ENCODE results near the gene GRHL1. TPM values are rescaled to one million over a fixed set of nuclear protein-coding genes. Genes with fewer than 3 reads are reported as not detected.
"Not testable (repeated sequence)": the region's sequence is repeated elsewhere in the genome, so short reads cannot be mapped to it uniquely, and the experiment has no call there.

The GRHL1 gene
- total and polyA plus RNA-seq, 8 donors = 0.95 to 5.3 (median 2.1) TPM

GRCh38 chr2:10012963-10013461 is 61.5 kb downstream of the GRHL1 start:
- FAIRE-seq (no peak), DNase-seq (peak in 4 of 6 donors; percentile 4 to 53 (median 40)), ATAC-seq (no peak)
- Histone ChIP-seq H3K27ac (no peak overlapping the region), H3K4me1 (peaks cover 14 to 19% (median 18%) of the 10 kb centered on the region in 3 donors), H3K9me3 (no peaks in the 10 kb centered on the region), H3K4me3 (no peak overlapping the region), H3K36me3 (no peaks in the 10 kb centered on the region), H3K27me3 (no peaks in the 10 kb centered on the region)
- no peak for TF ChIP-seq CTCF (IDR thresholded peaks at IDR 0.05)
- intact Hi-C loops (cut with DNase I) = no loop called here
- 90 to 95% methylated on average over 29 of the region's 29 CpGs for WGBS, 2 donors

- H3K4me3 ChIP-seq; H3K27ac ChIP-seq; H3K9me3 ChIP-seq; ATAC-seq; H3K36me3 ChIP-seq; H3K27me3 ChIP-seq; FAIRE-seq; intact Hi-C loops (cut with DNase I): not testable (repeated sequence)
- peaks cover 12 to 15% (median 12%) of the 10 kb centered on the region in 3 donors for H3K4me1 ChIP-seq
- 97% methylated on average over 43 of the region's 43 CpGs for WGBS, 2 donors
- peak in 3 of 6 donors; percentile 3 to 47 (median 8) for DNase-seq
These were observed 62.3 kb downstream of the GRHL1 start for GRCh38 chr2:10013651-10014417.

GRCh38 chr2:10014418-10015190 is 63.1 kb downstream of the GRHL1 start:
- Histone ChIP-seq H3K27me3 (no peaks in the 10 kb centered on the region), H3K9me3 (no peaks in the 10 kb centered on the region), H3K4me3 (no peak overlapping the region), H3K4me1 (peaks cover 6 to 8% (median 8%) of the 10 kb centered on the region in 3 donors), H3K27ac (no peak overlapping the region), H3K36me3 (no peaks in the 10 kb centered on the region)
- peak in 1 of 6 donors; percentile 41 for DNase-seq
- WGBS, 2 donors = 94 to 97% methylated on average over 42 of the region's 42 CpGs
- ATAC-seq = no peak
- TF ChIP-seq CTCF (IDR thresholded peaks at IDR 0.05) = no peak
- intact Hi-C loops (cut with DNase I) = no loop called here
- FAIRE-seq = no peak

GRCh38 chr2:10015376-10015989 is 64.0 kb downstream of the GRHL1 start:
- H3K27ac ChIP-seq; FAIRE-seq; intact Hi-C loops (cut with DNase I); H3K36me3 ChIP-seq; H3K4me1 ChIP-seq; H3K9me3 ChIP-seq; H3K27me3 ChIP-seq; ATAC-seq; H3K4me3 ChIP-seq: not testable (repeated sequence)
- DNase-seq = peak in 1 of 6 donors; percentile 12
- WGBS, 2 donors = 98% methylated on average over 37 to 42 of the region's 44 CpGs

- Histone ChIP-seq H3K36me3 (no peaks in the 10 kb centered on the region), H3K4me3 (no peak overlapping the region), H3K27ac (no peak overlapping the region), H3K27me3 (no peaks in the 10 kb centered on the region), H3K9me3 (no peaks in the 10 kb centered on the region), H3K4me1 (peaks cover 0 to 6% (median 4%) of the 10 kb centered on the region in 3 donors)
- 95 to 96% methylated on average over 35 of the region's 35 CpGs for WGBS, 2 donors
- no peak for FAIRE-seq
- DNase-seq = peak in 1 of 6 donors; percentile 35
- no peak for TF ChIP-seq CTCF (IDR thresholded peaks at IDR 0.05)
- no peak for ATAC-seq
- intact Hi-C loops (cut with DNase I) = no loop called here
These were observed 64.7 kb downstream of the GRHL1 start for GRCh38 chr2:10016001-10016801.

Measured in pancreas (tissue), 10 donors.